GM06990 (cell line): ENCODE data around the gene MYH7.

Experiments
- DNase-seq: peaks from one replicate; pipeline ENCODE4 v3.0.0-alpha.2; 2011; ENCODE audit not compliant: insufficient read length; ENCODE audit errors: extremely low read depth
- H3K27me3 ChIP-seq: replicated peaks from 2 replicates; pipeline ENCODE4 v1.6.0; 2011; ENCODE audit warnings: low read length; ENCODE audit not compliant: control insufficient read depth, insufficient read depth
- H3K36me3 ChIP-seq: 2 replicates; pipeline ENCODE4 v1.5.1; 2011; ENCODE audit warnings: low read length; ENCODE audit not compliant: control insufficient read depth, insufficient read depth
- H3K4me3 ChIP-seq: replicated peaks from 2 replicates; pipeline ENCODE4 v1.5.1; 2011; ENCODE audit warnings: low read depth, mild to moderate bottlenecking, control low read depth, low read length
- CTCF ChIP-seq: IDR thresholded peaks from 2 replicates; pipeline ENCODE4 v1.5.1; 2011; ENCODE audit warnings: low read length, control low read depth, mild to moderate bottlenecking, inconsistent platforms; ENCODE audit not compliant: insufficient read depth, poor library complexity, severe bottlenecking

The MYH7 gene

DNA sequence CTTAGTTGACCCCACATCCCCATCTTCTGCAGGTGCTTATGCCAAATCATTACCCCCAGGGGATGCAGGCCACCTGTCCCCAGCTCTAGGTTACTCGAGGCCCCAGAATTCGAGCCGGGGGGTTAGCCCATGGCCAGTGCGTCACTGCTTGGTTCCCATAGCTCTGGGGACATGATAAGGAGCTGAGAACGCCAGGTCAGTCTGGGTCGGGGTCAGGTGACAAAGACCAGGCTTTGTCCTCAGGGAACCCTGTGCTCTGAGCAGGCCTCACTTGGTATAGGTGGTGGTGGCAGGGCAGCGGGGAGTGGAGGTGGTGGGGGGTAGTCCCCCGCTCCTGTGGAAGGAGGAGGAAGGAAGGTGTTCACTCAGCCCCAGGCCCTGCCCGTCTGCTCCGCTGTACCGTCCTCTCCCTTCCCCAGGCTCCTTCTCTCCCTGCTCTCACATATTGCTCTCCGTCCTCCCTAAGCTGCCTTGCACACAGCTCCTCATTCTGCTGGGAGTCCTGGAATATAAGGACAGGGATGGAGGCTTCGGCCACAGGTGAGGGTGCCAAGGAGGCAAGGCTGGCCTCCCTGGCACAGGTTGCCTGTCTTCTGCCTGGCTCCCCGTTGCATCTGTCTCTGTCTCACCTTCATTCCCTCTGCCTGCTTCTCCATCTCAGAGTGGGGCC lies 25.4 kb downstream of the MYH7 start:
- H3K27me3 ChIP-seq = no peaks in the 10 kb centered on the region; the same call in 1 of the 2 replicates
- no peak for DNase-seq
- TF ChIP-seq CTCF = no peak
- no peak overlapping the region for H3K4me3 ChIP-seq
- no peaks in the 10 kb centered on the region for H3K36me3 ChIP-seq

DNA sequence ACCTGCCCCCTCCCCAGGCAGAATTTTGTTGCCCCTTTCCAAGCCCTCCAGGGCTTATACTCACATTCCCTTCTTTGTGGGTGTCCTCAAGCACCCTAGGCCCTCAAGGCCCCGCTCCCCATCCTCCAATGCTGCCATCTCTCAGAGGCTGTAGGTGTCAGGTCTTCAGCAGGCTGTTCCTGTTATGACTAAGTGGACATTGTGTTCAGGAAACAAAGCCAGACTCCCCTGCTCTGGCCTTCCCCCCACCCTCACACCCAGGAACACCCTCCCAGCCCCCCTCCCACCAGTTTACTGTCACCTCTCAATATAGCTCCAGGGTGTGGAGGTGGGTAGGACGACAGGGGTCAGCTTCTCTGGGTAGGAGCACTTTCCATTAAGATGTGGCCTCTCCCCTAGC lies 26.0 kb downstream of the MYH7 start:
- H3K36me3 ChIP-seq = no peaks in the 10 kb centered on the region
- H3K27me3 ChIP-seq = no peaks in the 10 kb centered on the region; the same call in 1 of the 2 replicates
- DNase-seq = no peak
- H3K4me3 ChIP-seq = no peak overlapping the region
- TF ChIP-seq CTCF = no peak

GRCh38 chr14:23408307-23408630 lies 27.2 kb downstream of the MYH7 start:
- Histone ChIP-seq H3K4me3 (no peak overlapping the region), H3K27me3 (peaks cover 2% of the 10 kb centered on the region)
- no peak for DNase-seq

GRCh38 chr14:23407516-23408306 lies 27.7 kb downstream of the MYH7 start, which contains the start of gene MYH6:
Gene MYH6 (minus strand): TSS chr14:23408273. CDS start chr14:23407223, 1,050 bp downstream.
- peaks cover 2% of the 10 kb centered on the region for H3K27me3 ChIP-seq
- no peaks in the 10 kb centered on the region for H3K36me3 ChIP-seq
- no peak for DNase-seq
- no peak for TF ChIP-seq CTCF
- no peak within 1 kb of the TSS for H3K4me3 ChIP-seq

More at GRCh38 chr14:23408307-23408630, 27.2 kb downstream of the MYH7 start:
- H3K36me3 ChIP-seq = no peaks in the 10 kb centered on the region
- TF ChIP-seq CTCF = no peak

DNA sequence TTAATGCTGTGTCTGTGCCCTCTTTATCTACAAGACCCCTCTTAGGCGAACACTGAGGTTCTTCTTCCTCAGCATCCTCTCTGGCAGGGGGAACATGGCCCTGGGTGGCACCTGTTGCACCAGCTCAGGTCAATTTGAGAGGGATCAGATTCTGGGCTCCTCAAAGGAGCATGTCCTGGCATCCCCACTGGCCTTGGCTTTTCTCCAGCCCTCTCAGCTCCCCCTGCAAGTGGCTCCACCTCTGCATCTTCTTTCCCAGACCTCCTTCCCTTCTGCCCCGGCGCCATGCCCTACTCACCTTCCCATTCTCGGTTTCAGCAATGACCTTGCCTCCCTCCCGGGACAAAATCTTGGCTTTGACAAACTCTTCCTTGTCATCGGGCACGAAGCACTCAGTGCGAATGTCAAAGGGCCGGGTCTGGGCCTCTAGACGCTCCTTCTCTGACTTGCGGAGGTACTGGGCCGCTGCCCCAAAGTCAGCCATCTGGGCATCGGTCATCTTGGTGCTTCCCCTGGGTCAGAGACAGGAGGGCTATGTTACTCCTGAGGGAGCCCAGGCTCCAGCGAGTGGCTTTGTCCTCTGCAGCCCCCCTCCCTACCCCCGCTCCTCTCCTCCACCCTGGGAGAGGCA lies 28.6 kb downstream of the MYH7 start:
- Histone ChIP-seq H3K4me3 (no peak overlapping the region), H3K36me3 (no peaks in the 10 kb centered on the region), H3K27me3 (peaks cover 4% of the 10 kb centered on the region)
- no peak for TF ChIP-seq CTCF
- DNase-seq = no peak
